ENCODE results near the gene SLC34A1. TPM values are rescaled to one million over a fixed set of nuclear protein-coding genes. Genes with fewer than 3 reads are reported as not detected.
A peak's percentile ranks its signal among the peaks of the same experiment; 100 is the strongest.
"Not testable (repeated sequence)": the region's sequence is repeated elsewhere in the genome, so short reads cannot be mapped to it uniquely, and the experiment has no call there.

Gene SLC34A1
- total and polyA plus RNA-seq, 2 donors from 2014 or later, result 0.91 to 211 TPM

- no peaks in the 10 kb centered on the region for H3K9me3 ChIP-seq (ENCODE audit: control insufficient read depth in 2 of 3, insufficient read depth in 1 of 3, low read length in 3 of 3)
- no peak overlapping the region for H3K4me3 ChIP-seq (ENCODE audit: low read length in 3 of 3)
- H3K36me3 ChIP-seq (ENCODE audit: control insufficient read depth in 2 of 3, insufficient read depth in 3 of 3, low read length in 3 of 3), result no peaks in the 10 kb centered on the region
- no peak overlapping the region for H3K9ac ChIP-seq (ENCODE audit: low read length in 3 of 3)
- intact Hi-C loops (cut with DNase I), result no loop called here
- peaks cover 0 to 33% (median 31%) of the 10 kb centered on the region in 3 donors for H3K4me1 ChIP-seq (ENCODE audit: control insufficient read depth in 2 of 3, insufficient read depth in 2 of 3, low read depth in 1 of 3, low read length in 3 of 3)
- DNase-seq, result no peak
- no peaks in the 10 kb centered on the region for H3K27me3 ChIP-seq (ENCODE audit: control insufficient read depth, insufficient read depth, low read length)
- TF ChIP-seq, protein P1, sequence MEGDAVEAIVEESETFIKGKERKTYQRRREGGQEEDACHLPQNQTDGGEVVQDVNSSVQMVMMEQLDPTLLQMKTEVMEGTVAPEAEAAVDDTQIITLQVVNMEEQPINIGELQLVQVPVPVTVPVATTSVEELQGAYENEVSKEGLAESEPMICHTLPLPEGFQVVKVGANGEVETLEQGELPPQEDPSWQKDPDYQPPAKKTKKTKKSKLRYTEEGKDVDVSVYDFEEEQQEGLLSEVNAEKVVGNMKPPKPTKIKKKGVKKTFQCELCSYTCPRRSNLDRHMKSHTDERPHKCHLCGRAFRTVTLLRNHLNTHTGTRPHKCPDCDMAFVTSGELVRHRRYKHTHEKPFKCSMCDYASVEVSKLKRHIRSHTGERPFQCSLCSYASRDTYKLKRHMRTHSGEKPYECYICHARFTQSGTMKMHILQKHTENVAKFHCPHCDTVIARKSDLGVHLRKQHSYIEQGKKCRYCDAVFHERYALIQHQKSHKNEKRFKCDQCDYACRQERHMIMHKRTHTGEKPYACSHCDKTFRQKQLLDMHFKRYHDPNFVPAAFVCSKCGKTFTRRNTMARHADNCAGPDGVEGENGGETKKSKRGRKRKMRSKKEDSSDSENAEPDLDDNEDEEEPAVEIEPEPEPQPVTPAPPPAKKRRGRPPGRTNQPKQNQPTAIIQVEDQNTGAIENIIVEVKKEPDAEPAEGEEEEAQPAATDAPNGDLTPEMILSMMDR (IDR thresholded peaks at IDR 0.05; ENCODE audit: borderline replicate concordance, extremely low read depth, insufficient read depth), result no peak
- H3K27ac ChIP-seq (ENCODE audit: low read depth in 2 of 2, low read length in 2 of 2), result peak overlapping the region in 1 of 2 donors; percentile 41
- FAIRE-seq, result no peak
Observed at GRCh38 chr5:177373806-177374205, 10.4 kb upstream of the SLC34A1 start.

DNA sequence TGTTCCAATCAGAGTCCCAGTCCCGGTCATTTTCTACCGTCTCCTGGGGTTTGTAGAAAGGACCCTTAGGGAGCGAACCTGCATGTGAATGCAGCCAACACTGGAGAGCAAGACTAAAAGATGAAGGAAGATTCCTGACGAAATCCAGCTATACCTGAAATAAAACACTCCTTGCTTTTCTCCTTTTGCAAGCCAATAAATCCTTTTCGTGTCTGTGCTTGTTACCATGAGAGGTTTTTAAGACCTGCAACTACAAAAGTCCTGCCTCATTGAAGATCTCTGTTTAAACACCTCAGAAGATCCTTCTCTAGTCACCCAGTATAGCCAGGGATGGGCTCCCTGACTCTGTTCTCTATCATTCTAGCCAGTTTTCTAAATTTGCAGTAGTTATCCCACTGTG, 10.0 kb upstream of the SLC34A1 start:
- H3K4me3 ChIP-seq (ENCODE audit: low read length in 3 of 3), result no peak overlapping the region
- no peak overlapping the region for H3K9ac ChIP-seq (ENCODE audit: low read length in 3 of 3)
- TF ChIP-seq, protein P1 (IDR thresholded peaks at IDR 0.05; ENCODE audit: borderline replicate concordance, extremely low read depth, insufficient read depth), result no peak
- no peaks in the 10 kb centered on the region for H3K27me3 ChIP-seq (ENCODE audit: control insufficient read depth, insufficient read depth, low read length)
- H3K27ac ChIP-seq (ENCODE audit: low read depth in 2 of 2, low read length in 2 of 2), result no peak overlapping the region
- intact Hi-C loops (cut with DNase I), result no loop called here
- FAIRE-seq (no peak), DNase-seq (no peak)
- peaks cover 0 to 31% (median 31%) of the 10 kb centered on the region in 3 donors for H3K4me1 ChIP-seq (ENCODE audit: control insufficient read depth in 2 of 3, insufficient read depth in 2 of 3, low read depth in 1 of 3, low read length in 3 of 3)
- no peaks in the 10 kb centered on the region for H3K9me3 ChIP-seq (ENCODE audit: control insufficient read depth in 2 of 3, insufficient read depth in 1 of 3, low read length in 3 of 3)
- no peaks in the 10 kb centered on the region for H3K36me3 ChIP-seq (ENCODE audit: control insufficient read depth in 2 of 3, insufficient read depth in 3 of 3, low read length in 3 of 3)

GRCh38 chr5:177375516-177375915, 8.7 kb upstream of the SLC34A1 start:
- H3K4me3 ChIP-seq (ENCODE audit: low read length in 3 of 3); H3K9ac ChIP-seq (ENCODE audit: low read length in 3 of 3); FAIRE-seq; H3K9me3 ChIP-seq (ENCODE audit: control insufficient read depth in 2 of 3, insufficient read depth in 1 of 3, low read length in 3 of 3); H3K36me3 ChIP-seq (ENCODE audit: control insufficient read depth in 2 of 3, insufficient read depth in 3 of 3, low read length in 3 of 3); H3K27ac ChIP-seq (ENCODE audit: low read depth in 2 of 2, low read length in 2 of 2); DNase-seq; intact Hi-C loops (cut with DNase I); H3K27me3 ChIP-seq (ENCODE audit: control insufficient read depth, insufficient read depth, low read length): not testable (repeated sequence)
- peaks cover 0 to 23% (median 18%) of the 10 kb centered on the region in 3 donors for H3K4me1 ChIP-seq (ENCODE audit: control insufficient read depth in 2 of 3, insufficient read depth in 2 of 3, low read depth in 1 of 3, low read length in 3 of 3)

- TF ChIP-seq, protein P1 (IDR thresholded peaks at IDR 0.05; ENCODE audit: borderline replicate concordance, extremely low read depth, insufficient read depth), result no peak
- FAIRE-seq (no peak), DNase-seq (no peak)
- H3K4me3 ChIP-seq (ENCODE audit: low read length in 3 of 3), result no peak overlapping the region
- H3K9ac ChIP-seq (ENCODE audit: low read length in 3 of 3), result no peak overlapping the region
- intact Hi-C loops (cut with DNase I), result no loop called here
- H3K36me3 ChIP-seq (ENCODE audit: control insufficient read depth in 2 of 3, insufficient read depth in 3 of 3, low read length in 3 of 3), result no peaks in the 10 kb centered on the region
- no peaks in the 10 kb centered on the region for H3K9me3 ChIP-seq (ENCODE audit: control insufficient read depth in 2 of 3, insufficient read depth in 1 of 3, low read length in 3 of 3)
- H3K27ac ChIP-seq (ENCODE audit: low read depth in 2 of 2, low read length in 2 of 2), result peak overlapping the region in 1 of 2 donors; percentile 57
- H3K4me1 ChIP-seq (ENCODE audit: control insufficient read depth in 2 of 3, insufficient read depth in 2 of 3, low read depth in 1 of 3, low read length in 3 of 3), result peaks cover 0 to 23% (median 17%) of the 10 kb centered on the region in 3 donors
- no peaks in the 10 kb centered on the region for H3K27me3 ChIP-seq (ENCODE audit: control insufficient read depth, insufficient read depth, low read length)
Observed at GRCh38 chr5:177376107-177376506, 8.1 kb upstream of the SLC34A1 start.

All from kidney (tissue), 14 donors.